ENCODE measurements around the gene RPGRIP1L.

RPGRIP1L gene

DNA sequence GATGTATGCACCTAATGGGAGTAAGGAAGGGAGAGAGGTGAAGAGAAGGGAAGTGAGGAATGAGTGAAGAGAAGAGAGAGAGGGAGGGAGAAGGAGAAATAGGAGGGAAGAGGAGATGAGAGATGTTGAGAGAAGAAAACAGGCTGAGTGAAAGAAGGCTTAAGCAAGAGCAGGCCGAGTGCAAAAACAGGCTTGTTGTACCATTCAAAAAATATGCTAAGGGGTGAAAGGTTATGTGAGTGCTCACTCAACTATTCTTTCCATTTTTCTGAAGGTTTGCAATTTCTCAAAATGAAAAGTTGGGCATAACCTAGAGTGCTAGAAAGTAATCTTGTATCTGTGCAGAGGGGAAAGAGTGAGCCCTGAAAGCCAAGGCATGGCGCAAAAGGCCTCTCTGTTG lies 22.9 kb downstream of the RPGRIP1L start:
- FAIRE-seq (no peak), DNase-seq (ENCODE audit: insufficient read length, low spot score) (no peak)
- TF ChIP-seq, protein P1, sequence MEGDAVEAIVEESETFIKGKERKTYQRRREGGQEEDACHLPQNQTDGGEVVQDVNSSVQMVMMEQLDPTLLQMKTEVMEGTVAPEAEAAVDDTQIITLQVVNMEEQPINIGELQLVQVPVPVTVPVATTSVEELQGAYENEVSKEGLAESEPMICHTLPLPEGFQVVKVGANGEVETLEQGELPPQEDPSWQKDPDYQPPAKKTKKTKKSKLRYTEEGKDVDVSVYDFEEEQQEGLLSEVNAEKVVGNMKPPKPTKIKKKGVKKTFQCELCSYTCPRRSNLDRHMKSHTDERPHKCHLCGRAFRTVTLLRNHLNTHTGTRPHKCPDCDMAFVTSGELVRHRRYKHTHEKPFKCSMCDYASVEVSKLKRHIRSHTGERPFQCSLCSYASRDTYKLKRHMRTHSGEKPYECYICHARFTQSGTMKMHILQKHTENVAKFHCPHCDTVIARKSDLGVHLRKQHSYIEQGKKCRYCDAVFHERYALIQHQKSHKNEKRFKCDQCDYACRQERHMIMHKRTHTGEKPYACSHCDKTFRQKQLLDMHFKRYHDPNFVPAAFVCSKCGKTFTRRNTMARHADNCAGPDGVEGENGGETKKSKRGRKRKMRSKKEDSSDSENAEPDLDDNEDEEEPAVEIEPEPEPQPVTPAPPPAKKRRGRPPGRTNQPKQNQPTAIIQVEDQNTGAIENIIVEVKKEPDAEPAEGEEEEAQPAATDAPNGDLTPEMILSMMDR (IDR thresholded peaks at IDR 0.05; ENCODE audit: insufficient read depth, missing control alignments): no peak

DNA sequence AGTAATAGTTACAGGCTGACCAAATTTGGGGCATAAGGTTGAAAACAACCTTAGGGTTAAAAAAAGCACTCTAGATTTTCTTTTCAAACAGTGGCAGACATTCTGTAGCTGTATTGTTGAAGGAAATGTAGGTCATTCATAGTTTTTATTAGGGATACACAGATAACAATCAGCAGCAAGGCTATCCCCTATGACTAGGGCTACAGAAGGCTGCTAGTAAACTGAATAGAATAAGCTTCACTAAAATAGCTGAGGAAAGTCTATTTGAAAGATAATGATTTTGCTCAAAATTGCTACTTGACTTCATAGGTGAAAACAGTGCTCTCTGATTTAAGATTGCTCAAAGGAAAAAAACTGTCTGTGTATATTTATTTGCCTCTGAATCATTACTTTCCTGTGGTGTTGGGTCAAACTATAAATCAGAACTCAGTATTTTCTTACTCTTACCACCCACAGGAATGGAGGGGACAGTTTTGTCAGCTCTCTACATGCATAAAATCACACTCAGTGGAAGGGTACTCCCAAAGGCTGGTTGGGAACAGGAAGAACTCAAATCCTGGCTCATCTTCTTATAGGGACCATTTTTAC lies 24.8 kb downstream of the RPGRIP1L start:
- DNase-seq (ENCODE audit: insufficient read length, low spot score) (no peak), FAIRE-seq (no peak)
- TF ChIP-seq, protein P1 (IDR thresholded peaks at IDR 0.05; ENCODE audit: insufficient read depth, missing control alignments): no peak

DNA sequence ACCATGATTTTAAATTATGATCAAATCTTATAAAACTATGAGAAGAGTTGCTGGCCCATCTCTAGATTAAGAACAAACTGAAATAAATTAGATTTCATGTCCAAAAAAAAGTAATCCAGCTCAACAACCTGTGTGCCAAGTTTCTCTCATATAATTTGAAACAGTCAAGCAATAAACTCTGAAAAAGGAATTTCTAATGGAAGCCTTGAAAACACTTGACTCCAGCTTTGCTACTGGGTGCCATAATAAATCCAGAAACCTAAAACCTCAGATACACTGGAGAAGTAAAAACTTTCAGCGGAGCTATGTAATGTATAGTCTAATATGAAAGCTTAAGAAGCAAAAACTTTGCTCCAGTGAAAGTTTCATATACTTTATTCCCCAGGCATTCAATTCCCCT lies 25.5 kb downstream of the RPGRIP1L start:
- TF ChIP-seq, protein P1 (IDR thresholded peaks at IDR 0.05; ENCODE audit: insufficient read depth, missing control alignments): no peak
- DNase-seq (ENCODE audit: insufficient read length, low spot score): no peak
- no peak for FAIRE-seq

DNA sequence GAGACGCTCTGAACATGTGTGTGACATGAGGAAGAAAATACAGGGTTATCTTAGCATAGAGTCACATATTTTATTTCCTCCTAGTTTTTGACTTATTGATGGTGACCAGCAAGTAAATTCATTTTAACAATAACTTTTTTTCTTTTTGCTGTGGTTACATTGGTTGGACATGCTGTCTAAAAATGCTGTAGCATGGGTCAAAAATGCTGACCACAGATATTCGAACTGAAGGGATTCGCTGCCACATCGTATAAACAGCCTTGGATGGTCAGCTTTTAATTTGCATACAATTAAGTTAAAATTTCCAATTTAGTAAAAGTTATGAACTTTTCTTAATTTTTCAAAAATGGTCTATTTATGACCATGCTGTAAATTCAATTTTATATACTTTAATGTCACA lies 30.5 kb downstream of the RPGRIP1L start:
- FAIRE-seq (no peak), DNase-seq (ENCODE audit: insufficient read length, low spot score) (no peak)
- TF ChIP-seq, protein P1 (IDR thresholded peaks at IDR 0.05; ENCODE audit: insufficient read depth, missing control alignments): no peak

DNA sequence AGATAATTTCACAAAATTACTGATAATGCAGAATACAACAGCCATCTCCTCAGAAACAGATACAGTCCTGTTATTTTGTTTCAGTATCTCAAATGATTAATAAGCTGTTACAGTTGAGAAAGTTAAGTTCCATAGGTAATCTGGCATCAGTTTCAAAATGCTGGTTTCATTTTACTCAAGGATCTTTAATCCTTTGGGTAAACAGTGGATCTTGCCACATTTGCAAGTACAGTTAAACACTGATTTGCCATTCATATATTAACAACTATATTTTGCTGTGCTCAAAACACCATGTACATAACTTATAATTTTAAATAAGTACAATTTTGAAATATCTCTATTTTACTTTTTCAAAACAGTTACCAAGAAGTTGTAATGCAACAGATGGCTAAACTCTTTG lies 31.2 kb downstream of the RPGRIP1L start:
- FAIRE-seq: no peak
- TF ChIP-seq, protein P1 (IDR thresholded peaks at IDR 0.05; ENCODE audit: insufficient read depth, missing control alignments): no peak
- no peak for DNase-seq (ENCODE audit: insufficient read length, low spot score)

- DNase-seq (ENCODE audit: insufficient read length, low spot score) (no peak), FAIRE-seq (no peak)
- TF ChIP-seq, protein P1 (IDR thresholded peaks at IDR 0.05; ENCODE audit: insufficient read depth, missing control alignments): no peak
Measured at GRCh38 chr16:53668869-53669268, 34.8 kb downstream of the RPGRIP1L start.

- FAIRE-seq (no peak), DNase-seq (ENCODE audit: insufficient read length, low spot score) (no peak)
- TF ChIP-seq, protein P1 (IDR thresholded peaks at IDR 0.05; ENCODE audit: insufficient read depth, missing control alignments): no peak
Measured at GRCh38 chr16:53666786-53667415, 36.8 kb downstream of the RPGRIP1L start.
